GM18861 (cell line): ENCODE data around the gene RAB11FIP5.

ENCODE experiments used
- ATAC-seq: cut with Tn5 transposase; IDR thresholded peaks from one replicate; pipeline ENCODE4 v1.9.1; 2021; ENCODE audit not compliant: unreplicated experiment

The RAB11FIP5 gene

GRCh38 chr2:73088211-73088610, 24.5 kb downstream of the RAB11FIP5 start:
- ATAC-seq = no peak

- no peak for ATAC-seq
These were observed 25.4 kb downstream of the RAB11FIP5 start for GRCh38 chr2:73087311-73087710.

- ATAC-seq = peak; percentile 84
These were observed 27.1 kb downstream of the RAB11FIP5 start for GRCh38 chr2:73085691-73086090.

- no peak for ATAC-seq
These were observed 27.8 kb downstream of the RAB11FIP5 start for GRCh38 chr2:73084971-73085370.

GRCh38 chr2:73083886-73084800, 28.6 kb downstream of the RAB11FIP5 start:
- no peak for ATAC-seq

GRCh38 chr2:73082523-73083410, 30.0 kb downstream of the RAB11FIP5 start:
- no peak for ATAC-seq

- no peak for ATAC-seq
These were observed 31.5 kb downstream of the RAB11FIP5 start for GRCh38 chr2:73081181-73081671.

- no peak for ATAC-seq
These were observed 32.2 kb downstream of the RAB11FIP5 start for GRCh38 chr2:73080321-73081131.

- no peak for ATAC-seq
These were observed 33.1 kb downstream of the RAB11FIP5 start for GRCh38 chr2:73079636-73080035.

- no peak for ATAC-seq
These were observed 34.0 kb downstream of the RAB11FIP5 start for GRCh38 chr2:73078457-73079411.

GRCh38 chr2:73077424-73077795, 35.3 kb downstream of the RAB11FIP5 start:
- ATAC-seq = no peak

GRCh38 chr2:73076701-73077423, 35.9 kb downstream of the RAB11FIP5 start:
- ATAC-seq = no peak

- no peak for ATAC-seq
These were observed 37.0 kb downstream of the RAB11FIP5 start for GRCh38 chr2:73075477-73076373.

GRCh38 chr2:73074110-73075069, 38.4 kb downstream of the RAB11FIP5 start:
- ATAC-seq = no peak

- ATAC-seq = no peak
These were observed 40.3 kb downstream of the RAB11FIP5 start for GRCh38 chr2:73072416-73072815.

- peak; percentile 4 for ATAC-seq
These were observed 40.7 kb downstream of the RAB11FIP5 start for GRCh38 chr2:73072129-73072395.
